Measurements from ENCODE around the gene MTA1.

MTA1 gene

GRCh38 chr14:105424861-105425260, 5.2 kb downstream of the MTA1 start:
- no peak for DNase-seq (ENCODE audit: low spot score)

- no peak for DNase-seq (ENCODE audit: low spot score)
Observed at GRCh38 chr14:105425823-105426247, 6.2 kb downstream of the MTA1 start.

- DNase-seq (ENCODE audit: low spot score) = no peak
Observed at GRCh38 chr14:105426416-105427130, 6.9 kb downstream of the MTA1 start.

GRCh38 chr14:105427412-105427811, 7.8 kb downstream of the MTA1 start:
- no peak for DNase-seq (ENCODE audit: low spot score)

- DNase-seq (ENCODE audit: low spot score) = no peak
Observed at GRCh38 chr14:105427936-105428485, 8.4 kb downstream of the MTA1 start.

- DNase-seq (ENCODE audit: low spot score) = no peak
Observed at GRCh38 chr14:105430042-105430441, 10.4 kb downstream of the MTA1 start.

GRCh38 chr14:105430565-105430964, 10.9 kb downstream of the MTA1 start:
- no peak for DNase-seq (ENCODE audit: low spot score)

- no peak for DNase-seq (ENCODE audit: low spot score)
Observed at GRCh38 chr14:105431256-105431655, 11.6 kb downstream of the MTA1 start.

- DNase-seq (ENCODE audit: low spot score) = no peak
Observed at GRCh38 chr14:105432657-105433056, 13.0 kb downstream of the MTA1 start.

GRCh38 chr14:105433161-105433605, 13.6 kb downstream of the MTA1 start:
- DNase-seq (ENCODE audit: low spot score) = no peak

- DNase-seq (ENCODE audit: low spot score) = no peak
Observed at GRCh38 chr14:105436402-105436801, 16.8 kb downstream of the MTA1 start.

GRCh38 chr14:105436891-105437722, 17.5 kb downstream of the MTA1 start:
- DNase-seq (ENCODE audit: low spot score) = no peak

GRCh38 chr14:105437723-105438500, 18.3 kb downstream of the MTA1 start:
- no peak for DNase-seq (ENCODE audit: low spot score)

- no peak for DNase-seq (ENCODE audit: low spot score)
Observed at GRCh38 chr14:105439179-105439578, 19.6 kb downstream of the MTA1 start.

GRCh38 chr14:105439710-105440553, 20.3 kb downstream of the MTA1 start:
- DNase-seq (ENCODE audit: low spot score) = no peak

GRCh38 chr14:105440554-105440900, 20.9 kb downstream of the MTA1 start:
- DNase-seq (ENCODE audit: low spot score) = no peak

GRCh38 chr14:105440992-105441391, 21.4 kb downstream of the MTA1 start:
- DNase-seq (ENCODE audit: low spot score) = no peak

GRCh38 chr14:105442125-105442524, 22.5 kb downstream of the MTA1 start:
- DNase-seq (ENCODE audit: low spot score) = no peak

GRCh38 chr14:105442834-105443233, 23.2 kb downstream of the MTA1 start:
- no peak for DNase-seq (ENCODE audit: low spot score)

GRCh38 chr14:105444859-105445258, 25.2 kb downstream of the MTA1 start:
- no peak for DNase-seq (ENCODE audit: low spot score)

- DNase-seq (ENCODE audit: low spot score) = no peak
Observed at GRCh38 chr14:105445290-105445689, 25.7 kb downstream of the MTA1 start.
